GM23338 (cell line): Measurements from ENCODE around the gene AJUBA. TPM values are rescaled to one million over a fixed set of nuclear protein-coding genes. Genes with fewer than 3 reads are reported as not detected.

Experiments used
- ATAC-seq: fragments of 200-7000 bp; cut with Tn5 transposase; 3 replicates; pipeline ENCODE4 v1.9.1; 2020
- DNase-seq: peaks from one replicate; pipeline ENCODE4 v3.0.0-alpha.2; 2015; ENCODE audit warnings: low spot score
- H2AFZ ChIP-seq: fragments of 200-600 bp; sonication (generic); 2 replicates; pipeline ENCODE4 v1.8.0; 2016; ENCODE audit warnings: antibody characterized with exemption, mild to moderate bottlenecking, moderate library complexity
- H3F3A ChIP-seq: fragments of 200-600 bp; sonication (generic); replicated peaks from 2 replicates; pipeline ENCODE4 v1.8.0; 2017; ENCODE audit warnings: antibody characterized with exemption, mixed run types, low read depth
- H3K27ac ChIP-seq: fragments of 200-600 bp; sonication (generic); 2 replicates; pipeline ENCODE4 v1.6.1; 2016; ENCODE audit warnings: low read depth
- H3K27me3 ChIP-seq: fragments of 200-600 bp; sonication (generic); 2 replicates; pipeline ENCODE4 v1.8.0; 2016; ENCODE audit warnings: mild to moderate bottlenecking, mixed run types, moderate library complexity; ENCODE audit not compliant: insufficient read depth
- H3K36me3 ChIP-seq: fragments of 200-600 bp; sonication (generic); 2 replicates; pipeline ENCODE4 v1.8.0; 2016; ENCODE audit warnings: mild to moderate bottlenecking; ENCODE audit not compliant: insufficient read depth
- H3K4me1 ChIP-seq: fragments of 200-600 bp; sonication (generic); 2 replicates; pipeline ENCODE4 v1.8.0; 2016; ENCODE audit warnings: mild to moderate bottlenecking, moderate library complexity; ENCODE audit not compliant: insufficient read depth
- H3K4me2 ChIP-seq: fragments of 200-600 bp; sonication (generic); 2 replicates; pipeline ENCODE4 v1.7.1; 2017; ENCODE audit warnings: mixed run types
- H3K4me3 ChIP-seq: fragments of 200-600 bp; sonication (generic); 2 replicates; pipeline ENCODE4 v1.6.1; 2016; ENCODE audit warnings: mixed run types
- H3K79me2 ChIP-seq: fragments of 200-600 bp; sonication (generic); replicated peaks from 2 replicates; pipeline ENCODE4 v1.8.0; 2017; ENCODE audit warnings: mild to moderate bottlenecking; ENCODE audit not compliant: insufficient read depth
- H3K9me2 ChIP-seq: fragments of 200-600 bp; sonication (generic); 2 replicates; pipeline ENCODE4 v1.8.0; 2017; ENCODE audit not compliant: insufficient read depth
- H4K20me1 ChIP-seq: fragments of 200-600 bp; sonication (generic); replicated peaks from 2 replicates; pipeline ENCODE4 v1.8.0; 2017; ENCODE audit warnings: mild to moderate bottlenecking; ENCODE audit not compliant: insufficient read depth
- H3K27ac Mint-ChIP-seq: 2 replicates; pipeline ENCODE4 v1.8.0; 2020; ENCODE audit warnings: inconsistent platforms, mild to moderate bottlenecking, moderate library complexity, mixed read lengths
- H3K27me3 Mint-ChIP-seq: 3 replicates; pipeline ENCODE4 v1.8.0; 2022; ENCODE audit warnings: low read depth, mild to moderate bottlenecking, moderate library complexity, mixed read lengths, inconsistent platforms; ENCODE audit not compliant: insufficient read depth, poor library complexity
- H3K36me3 Mint-ChIP-seq: 3 replicates; pipeline ENCODE4 v1.8.0; 2021; ENCODE audit warnings: low read depth, mild to moderate bottlenecking, inconsistent platforms, moderate library complexity, mixed read lengths
- H3K4me1 Mint-ChIP-seq: 3 replicates; pipeline ENCODE4 v1.8.0; 2020; ENCODE audit warnings: mild to moderate bottlenecking, inconsistent platforms, mixed read lengths
- H3K4me3 Mint-ChIP-seq: 3 replicates; pipeline ENCODE4 v1.8.0; 2021; ENCODE audit warnings: moderate library complexity, mild to moderate bottlenecking, inconsistent platforms, mixed read lengths
- H3K9me3 Mint-ChIP-seq: 3 replicates; pipeline ENCODE4 v1.8.0; 2020; ENCODE audit warnings: moderate library complexity, mild to moderate bottlenecking, inconsistent platforms, mixed read lengths
- CREB1 ChIP-seq: fragments of 250-450 bp; sonication (Bioruptor Pico); IDR thresholded peaks from 2 replicates; pipeline ENCODE4 v1.5.0; 2020; ENCODE audit warnings: low read depth, mild to moderate bottlenecking, moderate library complexity
- EZH2 ChIP-seq: fragments of 200-600 bp; sonication (generic); IDR thresholded peaks from one replicate; pipeline ENCODE4 v1.8.0; 2017; ENCODE audit warnings: antibody characterized with exemption, mild to moderate bottlenecking, low read depth; ENCODE audit not compliant: unreplicated experiment
- EZH2phosphoT487 ChIP-seq: fragments of 200-600 bp; sonication (generic); IDR thresholded peaks from one replicate; pipeline ENCODE4 v1.8.1; 2018; ENCODE audit warnings: antibody characterized with exemption; ENCODE audit not compliant: unreplicated experiment
- JUNB ChIP-seq: IDR thresholded peaks from one replicate; pipeline ENCODE4 v1.6.1; 2016; ENCODE audit warnings: antibody characterized with exemption; ENCODE audit not compliant: unreplicated experiment
- NANOG ChIP-seq: IDR thresholded peaks from 2 replicates; pipeline ENCODE4 v1.6.1; 2016; ENCODE audit warnings: antibody characterized with exemption, borderline replicate concordance
- POLR2AphosphoS5 ChIP-seq: IDR thresholded peaks from 2 replicates; pipeline ENCODE4 v1.6.1; 2016; ENCODE audit warnings: antibody characterized with exemption, low read depth
- STAT1 ChIP-seq: IDR thresholded peaks from one replicate; pipeline ENCODE4 v1.6.1; 2016; ENCODE audit warnings: antibody characterized with exemption; ENCODE audit not compliant: unreplicated experiment
- ZNF114 ChIP-seq: fragments of 250-450 bp; sonication (Bioruptor Pico); IDR thresholded peaks from 2 replicates; pipeline ENCODE4 v1.5.0; 2020; ENCODE audit warnings: mild to moderate bottlenecking, moderate library complexity
- ZNF331 ChIP-seq: fragments of 250-450 bp; sonication (Bioruptor Pico); IDR thresholded peaks from 2 replicates; pipeline ENCODE4 v1.5.0; 2020; ENCODE audit warnings: low read depth, mild to moderate bottlenecking, moderate library complexity
- polyA plus RNA-seq: library from polyadenylated mRNA; unstranded; fragments of >200 nt; fragmentation: Nextera tagmentation; extraction: Ambion mirVana; gene quantifications from 2 replicates; pipeline ENCODE4 v1.2.1, GENCODE V29; 2016
- total RNA-seq: library from RNA; depleted of rRNA; stranded (reverse); fragments of >200 nt; shearing (Covaris generic); gene quantifications from 2 replicates; pipeline ENCODE4 v1.2.3, GENCODE V29; 2014
- TF ChIP-seq, protein P1 (sequence below): IDR thresholded peaks from one replicate; pipeline ENCODE4 v1.6.1; 2018; ENCODE audit warnings: antibody characterized with exemption; ENCODE audit not compliant: unreplicated experiment
- TF ChIP-seq, protein P2 (sequence below), 2 experiments: fragments of 200-600 bp in 1 of 2; sonication (generic) in 1 of 2; conservative IDR thresholded peaks; 2 replicates each; pipeline versions ENCODE4 v1.5.1 to v1.6.1; 2016 to 2017; ENCODE audit warnings: antibody characterized with exemption in 2 of 2, low read depth in 2 of 2, mild to moderate bottlenecking in 2 of 2, moderate library complexity in 1 of 2
- TF ChIP-seq, protein P3 (sequence below): IDR thresholded peaks from 2 replicates; pipeline ENCODE4 v1.6.1; 2016; ENCODE audit warnings: antibody characterized with exemption
- TF ChIP-seq, protein P4 (sequence below): fragments of 250-450 bp; sonication (Bioruptor Pico); IDR thresholded peaks from 2 replicates; pipeline ENCODE4 v1.5.0; 2020; ENCODE audit warnings: mild to moderate bottlenecking, moderate library complexity

Gene AJUBA
- total and polyA plus RNA-seq, 2 experiments from 2014 or later = 11.8 to 55.9 TPM

GRCh38 chr14:22952418-22952817, 29.9 kb downstream of the AJUBA start:
- H3K27me3 ChIP-seq = no peaks in the 10 kb centered on the region
- no peaks in the 10 kb centered on the region for H3K9me2 ChIP-seq
- Mint-ChIP-seq H3K27me3 (peaks cover 5% of the 10 kb centered on the region), H3K4me3 (no peak overlapping the region), H3K27ac (no peak overlapping the region), H3K4me1 (peaks cover 14% of the 10 kb centered on the region), H3K36me3 (peaks cover 54% of the 10 kb centered on the region), H3K9me3 (no peaks in the 10 kb centered on the region; the same call in 2 of the 3 replicates)
- no peak overlapping the region for H3K27ac ChIP-seq
- no peak overlapping the region for H3K4me3 ChIP-seq
- H3K79me2 ChIP-seq = no peaks in the 10 kb centered on the region
- H3K4me2 ChIP-seq = no peak overlapping the region
- H2AFZ ChIP-seq = no peak overlapping the region
- DNase-seq (no peak), ATAC-seq (no peak)
- H3F3A ChIP-seq = peaks cover 12% of the 10 kb centered on the region; the same call in 1 of the 2 replicates
- no peak for TF ChIP-seq ZNF114
- TF ChIP-seq, protein P1, sequence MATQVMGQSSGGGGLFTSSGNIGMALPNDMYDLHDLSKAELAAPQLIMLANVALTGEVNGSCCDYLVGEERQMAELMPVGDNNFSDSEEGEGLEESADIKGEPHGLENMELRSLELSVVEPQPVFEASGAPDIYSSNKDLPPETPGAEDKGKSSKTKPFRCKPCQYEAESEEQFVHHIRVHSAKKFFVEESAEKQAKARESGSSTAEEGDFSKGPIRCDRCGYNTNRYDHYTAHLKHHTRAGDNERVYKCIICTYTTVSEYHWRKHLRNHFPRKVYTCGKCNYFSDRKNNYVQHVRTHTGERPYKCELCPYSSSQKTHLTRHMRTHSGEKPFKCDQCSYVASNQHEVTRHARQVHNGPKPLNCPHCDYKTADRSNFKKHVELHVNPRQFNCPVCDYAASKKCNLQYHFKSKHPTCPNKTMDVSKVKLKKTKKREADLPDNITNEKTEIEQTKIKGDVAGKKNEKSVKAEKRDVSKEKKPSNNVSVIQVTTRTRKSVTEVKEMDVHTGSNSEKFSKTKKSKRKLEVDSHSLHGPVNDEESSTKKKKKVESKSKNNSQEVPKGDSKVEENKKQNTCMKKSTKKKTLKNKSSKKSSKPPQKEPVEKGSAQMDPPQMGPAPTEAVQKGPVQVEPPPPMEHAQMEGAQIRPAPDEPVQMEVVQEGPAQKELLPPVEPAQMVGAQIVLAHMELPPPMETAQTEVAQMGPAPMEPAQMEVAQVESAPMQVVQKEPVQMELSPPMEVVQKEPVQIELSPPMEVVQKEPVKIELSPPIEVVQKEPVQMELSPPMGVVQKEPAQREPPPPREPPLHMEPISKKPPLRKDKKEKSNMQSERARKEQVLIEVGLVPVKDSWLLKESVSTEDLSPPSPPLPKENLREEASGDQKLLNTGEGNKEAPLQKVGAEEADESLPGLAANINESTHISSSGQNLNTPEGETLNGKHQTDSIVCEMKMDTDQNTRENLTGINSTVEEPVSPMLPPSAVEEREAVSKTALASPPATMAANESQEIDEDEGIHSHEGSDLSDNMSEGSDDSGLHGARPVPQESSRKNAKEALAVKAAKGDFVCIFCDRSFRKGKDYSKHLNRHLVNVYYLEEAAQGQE = no peak
- no peak for TF ChIP-seq NANOG
- TF ChIP-seq STAT1 = no peak
- TF ChIP-seq, protein P2, sequence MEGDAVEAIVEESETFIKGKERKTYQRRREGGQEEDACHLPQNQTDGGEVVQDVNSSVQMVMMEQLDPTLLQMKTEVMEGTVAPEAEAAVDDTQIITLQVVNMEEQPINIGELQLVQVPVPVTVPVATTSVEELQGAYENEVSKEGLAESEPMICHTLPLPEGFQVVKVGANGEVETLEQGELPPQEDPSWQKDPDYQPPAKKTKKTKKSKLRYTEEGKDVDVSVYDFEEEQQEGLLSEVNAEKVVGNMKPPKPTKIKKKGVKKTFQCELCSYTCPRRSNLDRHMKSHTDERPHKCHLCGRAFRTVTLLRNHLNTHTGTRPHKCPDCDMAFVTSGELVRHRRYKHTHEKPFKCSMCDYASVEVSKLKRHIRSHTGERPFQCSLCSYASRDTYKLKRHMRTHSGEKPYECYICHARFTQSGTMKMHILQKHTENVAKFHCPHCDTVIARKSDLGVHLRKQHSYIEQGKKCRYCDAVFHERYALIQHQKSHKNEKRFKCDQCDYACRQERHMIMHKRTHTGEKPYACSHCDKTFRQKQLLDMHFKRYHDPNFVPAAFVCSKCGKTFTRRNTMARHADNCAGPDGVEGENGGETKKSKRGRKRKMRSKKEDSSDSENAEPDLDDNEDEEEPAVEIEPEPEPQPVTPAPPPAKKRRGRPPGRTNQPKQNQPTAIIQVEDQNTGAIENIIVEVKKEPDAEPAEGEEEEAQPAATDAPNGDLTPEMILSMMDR (conservative IDR thresholded peaks at IDR 0.05; ENCODE audit: low read depth in 2 of 2) = no peak
- TF ChIP-seq EZH2 = no peak
- TF ChIP-seq JUNB = no peak
- TF ChIP-seq ZNF331 (CRISPR knock-in tag) = no peak
- TF ChIP-seq, protein P3, sequence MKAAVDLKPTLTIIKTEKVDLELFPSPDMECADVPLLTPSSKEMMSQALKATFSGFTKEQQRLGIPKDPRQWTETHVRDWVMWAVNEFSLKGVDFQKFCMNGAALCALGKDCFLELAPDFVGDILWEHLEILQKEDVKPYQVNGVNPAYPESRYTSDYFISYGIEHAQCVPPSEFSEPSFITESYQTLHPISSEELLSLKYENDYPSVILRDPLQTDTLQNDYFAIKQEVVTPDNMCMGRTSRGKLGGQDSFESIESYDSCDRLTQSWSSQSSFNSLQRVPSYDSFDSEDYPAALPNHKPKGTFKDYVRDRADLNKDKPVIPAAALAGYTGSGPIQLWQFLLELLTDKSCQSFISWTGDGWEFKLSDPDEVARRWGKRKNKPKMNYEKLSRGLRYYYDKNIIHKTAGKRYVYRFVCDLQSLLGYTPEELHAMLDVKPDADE = no peak
- TF ChIP-seq EZH2phosphoT487 = no peak
- TF ChIP-seq CREB1 (CRISPR knock-in tag) = no peak
- no peak for TF ChIP-seq POLR2AphosphoS5
- TF ChIP-seq, protein P4, sequence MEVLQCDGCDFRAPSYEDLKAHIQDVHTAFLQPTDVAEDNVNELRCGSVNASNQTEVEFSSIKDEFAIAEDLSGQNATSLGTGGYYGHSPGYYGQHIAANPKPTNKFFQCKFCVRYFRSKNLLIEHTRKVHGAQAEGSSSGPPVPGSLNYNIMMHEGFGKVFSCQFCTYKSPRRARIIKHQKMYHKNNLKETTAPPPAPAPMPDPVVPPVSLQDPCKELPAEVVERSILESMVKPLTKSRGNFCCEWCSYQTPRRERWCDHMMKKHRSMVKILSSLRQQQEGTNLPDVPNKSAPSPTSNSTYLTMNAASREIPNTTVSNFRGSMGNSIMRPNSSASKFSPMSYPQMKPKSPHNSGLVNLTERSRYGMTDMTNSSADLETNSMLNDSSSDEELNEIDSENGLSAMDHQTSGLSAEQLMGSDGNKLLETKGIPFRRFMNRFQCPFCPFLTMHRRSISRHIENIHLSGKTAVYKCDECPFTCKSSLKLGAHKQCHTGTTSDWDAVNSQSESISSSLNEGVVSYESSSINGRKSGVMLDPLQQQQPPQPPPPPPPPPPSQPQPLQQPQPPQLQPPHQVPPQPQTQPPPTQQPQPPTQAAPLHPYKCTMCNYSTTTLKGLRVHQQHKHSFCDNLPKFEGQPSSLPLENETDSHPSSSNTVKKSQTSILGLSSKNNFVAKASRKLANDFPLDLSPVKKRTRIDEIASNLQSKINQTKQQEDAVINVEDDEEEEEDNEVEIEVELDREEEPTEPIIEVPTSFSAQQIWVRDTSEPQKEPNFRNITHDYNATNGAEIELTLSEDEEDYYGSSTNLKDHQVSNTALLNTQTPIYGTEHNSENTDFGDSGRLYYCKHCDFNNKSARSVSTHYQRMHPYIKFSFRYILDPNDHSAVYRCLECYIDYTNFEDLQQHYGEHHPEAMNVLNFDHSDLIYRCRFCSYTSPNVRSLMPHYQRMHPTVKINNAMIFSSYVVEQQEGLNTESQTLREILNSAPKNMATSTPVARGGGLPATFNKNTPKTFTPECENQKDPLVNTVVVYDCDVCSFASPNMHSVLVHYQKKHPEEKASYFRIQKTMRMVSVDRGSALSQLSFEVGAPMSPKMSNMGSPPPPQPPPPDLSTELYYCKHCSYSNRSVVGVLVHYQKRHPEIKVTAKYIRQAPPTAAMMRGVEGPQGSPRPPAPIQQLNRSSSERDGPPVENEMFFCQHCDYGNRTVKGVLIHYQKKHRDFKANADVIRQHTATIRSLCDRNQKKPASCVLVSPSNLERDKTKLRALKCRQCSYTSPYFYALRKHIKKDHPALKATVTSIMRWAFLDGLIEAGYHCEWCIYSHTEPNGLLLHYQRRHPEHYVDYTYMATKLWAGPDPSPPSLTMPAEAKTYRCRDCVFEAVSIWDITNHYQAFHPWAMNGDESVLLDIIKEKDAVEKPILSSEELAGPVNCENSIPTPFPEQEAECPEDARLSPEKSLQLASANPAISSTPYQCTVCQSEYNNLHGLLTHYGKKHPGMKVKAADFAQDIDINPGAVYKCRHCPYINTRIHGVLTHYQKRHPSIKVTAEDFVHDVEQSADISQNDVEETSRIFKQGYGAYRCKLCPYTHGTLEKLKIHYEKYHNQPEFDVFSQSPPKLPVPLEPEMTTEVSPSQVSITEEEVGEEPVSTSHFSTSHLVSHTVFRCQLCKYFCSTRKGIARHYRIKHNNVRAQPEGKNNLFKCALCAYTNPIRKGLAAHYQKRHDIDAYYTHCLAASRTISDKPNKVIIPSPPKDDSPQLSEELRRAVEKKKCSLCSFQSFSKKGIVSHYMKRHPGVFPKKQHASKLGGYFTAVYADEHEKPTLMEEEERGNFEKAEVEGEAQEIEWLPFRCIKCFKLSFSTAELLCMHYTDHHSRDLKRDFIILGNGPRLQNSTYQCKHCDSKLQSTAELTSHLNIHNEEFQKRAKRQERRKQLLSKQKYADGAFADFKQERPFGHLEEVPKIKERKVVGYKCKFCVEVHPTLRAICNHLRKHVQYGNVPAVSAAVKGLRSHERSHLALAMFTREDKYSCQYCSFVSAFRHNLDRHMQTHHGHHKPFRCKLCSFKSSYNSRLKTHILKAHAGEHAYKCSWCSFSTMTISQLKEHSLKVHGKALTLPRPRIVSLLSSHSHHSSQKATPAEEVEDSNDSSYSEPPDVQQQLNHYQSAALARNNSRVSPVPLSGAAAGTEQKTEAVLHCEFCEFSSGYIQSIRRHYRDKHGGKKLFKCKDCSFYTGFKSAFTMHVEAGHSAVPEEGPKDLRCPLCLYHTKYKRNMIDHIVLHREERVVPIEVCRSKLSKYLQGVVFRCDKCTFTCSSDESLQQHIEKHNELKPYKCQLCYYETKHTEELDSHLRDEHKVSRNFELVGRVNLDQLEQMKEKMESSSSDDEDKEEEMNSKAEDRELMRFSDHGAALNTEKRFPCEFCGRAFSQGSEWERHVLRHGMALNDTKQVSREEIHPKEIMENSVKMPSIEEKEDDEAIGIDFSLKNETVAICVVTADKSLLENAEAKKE = no peak
- no peaks in the 10 kb centered on the region for H3K36me3 ChIP-seq
- H4K20me1 ChIP-seq = no peaks in the 10 kb centered on the region
- H3K4me1 ChIP-seq = peaks cover 10% of the 10 kb centered on the region
